Kidney (tissue), 14 donors: ENCODE results near the gene STX8. TPM values are rescaled to one million over a fixed set of nuclear protein-coding genes. Genes with fewer than 3 reads are reported as not detected.
A peak's percentile ranks its signal among the peaks of the same experiment; 100 is the strongest.

Source experiments
- DNase-seq, 5 donors: peaks; one replicate each; pipeline ENCODE4 v3.0.0-alpha.2; 2013 to 2020
- FAIRE-seq: peaks from 2 replicates; lab custom pipeline; 2012; peaks lifted over from hg19 to GRCh38; lab: Jason Lieb, UNC
- H3K27ac ChIP-seq, 2 donors: one replicate each; pipeline ENCODE4 v1.7.0; 2013; ENCODE audit warnings: low read depth in 2 of 2, low read length in 2 of 2, inconsistent platforms in 1 of 2
- H3K27me3 ChIP-seq: one replicate; pipeline ENCODE4 v1.7.1; 2013; ENCODE audit warnings: low read length, inconsistent platforms; ENCODE audit not compliant: control insufficient read depth, insufficient read depth
- H3K36me3 ChIP-seq, 3 donors: one replicate each; pipeline versions ENCODE4 v1.7.0 to v1.7.1; 2013; ENCODE audit warnings: low read length in 3 of 3, control low read depth in 1 of 3, inconsistent platforms in 1 of 3; ENCODE audit not compliant: insufficient read depth in 3 of 3, control insufficient read depth in 2 of 3
- H3K4me1 ChIP-seq, 3 donors: one replicate each; pipeline versions ENCODE4 v1.7.0 to v1.7.1; 2013; ENCODE audit warnings: low read length in 3 of 3, inconsistent platforms in 1 of 3, low read depth in 1 of 3; ENCODE audit not compliant: control insufficient read depth in 2 of 3, insufficient read depth in 2 of 3
- H3K4me3 ChIP-seq, 3 donors: one replicate each; pipeline versions ENCODE4 v1.7.0 to v1.8.1; 2013; ENCODE audit warnings: low read length in 3 of 3, control low read depth in 1 of 3, inconsistent platforms in 1 of 3
- H3K9ac ChIP-seq, 3 donors: one replicate each; pipeline versions ENCODE4 v1.7.0 to v1.7.1; 2013; ENCODE audit warnings: low read length in 3 of 3, control low read depth in 1 of 3, inconsistent platforms in 1 of 3
- H3K9me3 ChIP-seq, 3 donors: one replicate each; pipeline versions ENCODE4 v1.7.0 to v1.7.1; 2013; ENCODE audit warnings: low read length in 3 of 3, control low read depth in 1 of 3, inconsistent platforms in 1 of 3; ENCODE audit not compliant: control insufficient read depth in 2 of 3, insufficient read depth in 1 of 3
- CTCF ChIP-seq: IDR thresholded peaks from 3 replicates; pipeline ENCODE4 v1.5.1; 2012; ENCODE audit warnings: mild to moderate bottlenecking, moderate library complexity, borderline replicate concordance; ENCODE audit not compliant: insufficient read depth; ENCODE audit errors: extremely low read depth
- intact Hi-C: fragments of 100-400 bp; cut with DNase I; formaldehyde crosslinking; loops from one replicate; pipeline ENCODE4 v1.11.1; 2022
- polyA plus RNA-seq: library from polyadenylated mRNA; stranded (reverse); fragments of 350-450 nt; fragmentation: Illumina TruSeq; extraction: RNeasy Lipid Tissue Mini Kit (QIAGEN cat#74804); gene quantifications from one replicate; pipeline ENCODE4 v1.2.3, GENCODE V29; 2014; ENCODE audit warnings: low read depth, low replicate concordance; ENCODE audit not compliant: insufficient read depth
- total RNA-seq: library from RNA; stranded (reverse); fragmentation: NEBNext Ultra II Directional; extraction: Animal tissue kit (Norgen Biotek cat#: 25700); gene quantifications from one replicate; pipeline ENCODE4 v1.2.1, GENCODE V29; 2021
- donor health status: control.
- donor health status: control.
- donor health status: control.
- donor health status: control.
- donor health status: control.
- donor health status: DM: yes; HTN: yes; CAD: no.
- donor health status: Normal renal cell carcinoma (clear cell type).

Gene STX8
- total and polyA plus RNA-seq, 2 donors from 2014 or later: 67.2 to 127 TPM

GRCh38 chr17:9283909-9284308, 291.7 kb downstream of the STX8 start:
- TF ChIP-seq CTCF: no peak
- no peak for FAIRE-seq

GRCh38 chr17:9279893-9280292, 295.7 kb downstream of the STX8 start:
- no peak for TF ChIP-seq CTCF
- Histone ChIP-seq H3K27me3 (no peaks in the 10 kb centered on the region), H3K9ac (no peak overlapping the region), H3K27ac (no peak overlapping the region), H3K9me3 (no peaks in the 10 kb centered on the region), H3K36me3 (no peaks in the 10 kb centered on the region), H3K4me3 (no peak overlapping the region), H3K4me1 (no peaks in the 10 kb centered on the region)
- intact Hi-C loops: no loop called here
- FAIRE-seq: no peak
- peak in 3 of 5 donors; percentile 29 to 59 (median 40) for DNase-seq

More at GRCh38 chr17:9283909-9284308, 291.7 kb downstream of the STX8 start:
- no peaks in the 10 kb centered on the region for H3K36me3 ChIP-seq
- no peaks in the 10 kb centered on the region for H3K27me3 ChIP-seq
- H3K9ac ChIP-seq: no peak overlapping the region
- intact Hi-C loops: no loop called here
- DNase-seq: no peak
- H3K9me3 ChIP-seq: no peaks in the 10 kb centered on the region
- no peaks in the 10 kb centered on the region for H3K4me1 ChIP-seq
- H3K4me3 ChIP-seq: no peak overlapping the region
- no peak overlapping the region for H3K27ac ChIP-seq

- TF ChIP-seq CTCF: no peak
- FAIRE-seq (no peak), DNase-seq (no peak)
- intact Hi-C loops: no loop called here
- no peak overlapping the region for H3K4me3 ChIP-seq
- no peaks in the 10 kb centered on the region for H3K36me3 ChIP-seq
- no peak overlapping the region for H3K27ac ChIP-seq
- H3K9me3 ChIP-seq: no peaks in the 10 kb centered on the region
- no peak overlapping the region for H3K9ac ChIP-seq
- H3K27me3 ChIP-seq: no peaks in the 10 kb centered on the region
- H3K4me1 ChIP-seq: no peaks in the 10 kb centered on the region
Measured at GRCh38 chr17:9274973-9275372, 300.6 kb downstream of the STX8 start.
